Right lobe of liver (tissue), 4 donors: Measurements from ENCODE around the gene CDC14A.

Source experiments
- POLR2A ChIP-seq: fragments of 450-650 bp; IDR thresholded peaks from one replicate; pipeline ENCODE4 v1.6.1; 2017; ENCODE audit warnings: antibody characterized with exemption, mild to moderate bottlenecking
- TF ChIP-seq, protein P1 (sequence below), 4 donors: fragments of 200-600 bp in 3 of 4; fragments of 450-650 bp in 1 of 4; IDR thresholded peaks; one replicate each; pipeline versions ENCODE4 v1.5.1 to v1.8.0; 2016 to 2022; ENCODE audit warnings: antibody characterized with exemption in 4 of 4, mild to moderate bottlenecking in 2 of 4
- donor health status: DM: no; HTN: no; CAD: no.
- donor health status: DM: no; HTN: no; CAD: no.
- donor health status: DM: no; HTN: yes; CAD: no.

GRCh38 chr1:100445565-100445964, 93.3 kb downstream of the CDC14A start:
- TF ChIP-seq, protein P1, sequence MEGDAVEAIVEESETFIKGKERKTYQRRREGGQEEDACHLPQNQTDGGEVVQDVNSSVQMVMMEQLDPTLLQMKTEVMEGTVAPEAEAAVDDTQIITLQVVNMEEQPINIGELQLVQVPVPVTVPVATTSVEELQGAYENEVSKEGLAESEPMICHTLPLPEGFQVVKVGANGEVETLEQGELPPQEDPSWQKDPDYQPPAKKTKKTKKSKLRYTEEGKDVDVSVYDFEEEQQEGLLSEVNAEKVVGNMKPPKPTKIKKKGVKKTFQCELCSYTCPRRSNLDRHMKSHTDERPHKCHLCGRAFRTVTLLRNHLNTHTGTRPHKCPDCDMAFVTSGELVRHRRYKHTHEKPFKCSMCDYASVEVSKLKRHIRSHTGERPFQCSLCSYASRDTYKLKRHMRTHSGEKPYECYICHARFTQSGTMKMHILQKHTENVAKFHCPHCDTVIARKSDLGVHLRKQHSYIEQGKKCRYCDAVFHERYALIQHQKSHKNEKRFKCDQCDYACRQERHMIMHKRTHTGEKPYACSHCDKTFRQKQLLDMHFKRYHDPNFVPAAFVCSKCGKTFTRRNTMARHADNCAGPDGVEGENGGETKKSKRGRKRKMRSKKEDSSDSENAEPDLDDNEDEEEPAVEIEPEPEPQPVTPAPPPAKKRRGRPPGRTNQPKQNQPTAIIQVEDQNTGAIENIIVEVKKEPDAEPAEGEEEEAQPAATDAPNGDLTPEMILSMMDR (IDR thresholded peaks at IDR 0.05): no peak
- no peak for TF ChIP-seq POLR2A
